Omental fat pad (tissue), 4 donors: ENCODE data around the gene LRR1. TPM values are rescaled to one million over a fixed set of nuclear protein-coding genes. Genes with fewer than 3 reads are reported as not detected.
"Not testable (repeated sequence)": the region's sequence is repeated elsewhere in the genome, so short reads cannot be mapped to it uniquely, and the experiment has no call there.

ENCODE experiments used
- ATAC-seq: fragments of 150-250 bp; one replicate; pipeline ENCODE4 v1.9.1; 2016; ENCODE audit warnings: mild to moderate bottlenecking, moderate library complexity; ENCODE audit not compliant: low FRiP score
- DNase-seq: peaks from one replicate; pipeline ENCODE4 v3.0.0-alpha.2; 2019; ENCODE audit warnings: low spot score
- total RNA-seq, 4 donors: library from RNA; depleted of rRNA; stranded (reverse); fragments of >200 nt; gene quantifications; one replicate each; pipeline ENCODE4 v1.1.0, GENCODE V29; 2016
- TF ChIP-seq, protein P1 (sequence below), 3 donors: fragments of 450-650 bp; IDR thresholded peaks; one replicate each; pipeline ENCODE4 v1.5.1; 2016 to 2017; ENCODE audit warnings: antibody characterized with exemption in 3 of 3, mild to moderate bottlenecking in 3 of 3, moderate library complexity in 2 of 3

Gene LRR1
- total RNA-seq, 4 donors from 2014 or later = 5.0 to 15.6 (median 8.1) TPM

- TF ChIP-seq, protein P1, sequence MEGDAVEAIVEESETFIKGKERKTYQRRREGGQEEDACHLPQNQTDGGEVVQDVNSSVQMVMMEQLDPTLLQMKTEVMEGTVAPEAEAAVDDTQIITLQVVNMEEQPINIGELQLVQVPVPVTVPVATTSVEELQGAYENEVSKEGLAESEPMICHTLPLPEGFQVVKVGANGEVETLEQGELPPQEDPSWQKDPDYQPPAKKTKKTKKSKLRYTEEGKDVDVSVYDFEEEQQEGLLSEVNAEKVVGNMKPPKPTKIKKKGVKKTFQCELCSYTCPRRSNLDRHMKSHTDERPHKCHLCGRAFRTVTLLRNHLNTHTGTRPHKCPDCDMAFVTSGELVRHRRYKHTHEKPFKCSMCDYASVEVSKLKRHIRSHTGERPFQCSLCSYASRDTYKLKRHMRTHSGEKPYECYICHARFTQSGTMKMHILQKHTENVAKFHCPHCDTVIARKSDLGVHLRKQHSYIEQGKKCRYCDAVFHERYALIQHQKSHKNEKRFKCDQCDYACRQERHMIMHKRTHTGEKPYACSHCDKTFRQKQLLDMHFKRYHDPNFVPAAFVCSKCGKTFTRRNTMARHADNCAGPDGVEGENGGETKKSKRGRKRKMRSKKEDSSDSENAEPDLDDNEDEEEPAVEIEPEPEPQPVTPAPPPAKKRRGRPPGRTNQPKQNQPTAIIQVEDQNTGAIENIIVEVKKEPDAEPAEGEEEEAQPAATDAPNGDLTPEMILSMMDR (IDR thresholded peaks at IDR 0.05) = no peak
- no peak for DNase-seq
- ATAC-seq = no peak
These were observed 17.3 kb upstream of the LRR1 start for GRCh38 chr14:49581209-49582112.

GRCh38 chr14:49582113-49582977 is 16.4 kb upstream of the LRR1 start:
- ATAC-seq = no peak

DNA sequence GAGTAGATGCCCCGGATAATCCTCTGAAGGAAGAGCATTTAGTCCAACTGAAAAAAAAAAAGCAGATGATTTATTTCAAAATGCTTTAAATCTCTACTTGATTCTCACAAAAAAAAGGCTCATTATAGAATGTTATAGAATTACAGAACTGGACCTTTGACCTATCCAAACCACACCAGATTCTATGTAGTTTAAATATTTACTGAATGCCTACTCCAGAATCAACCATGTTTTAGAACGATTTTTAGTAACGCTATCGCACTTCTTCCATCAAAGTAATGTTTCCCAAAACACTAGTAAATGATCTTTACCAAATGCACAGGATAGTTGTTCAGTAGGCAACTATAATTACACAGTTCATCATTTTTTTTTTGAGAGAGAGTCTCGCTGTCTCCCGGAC is 15.1 kb upstream of the LRR1 start:
- TF ChIP-seq, protein P1 (IDR thresholded peaks at IDR 0.05) = no peak
- DNase-seq = no peak
- no peak for ATAC-seq

More at GRCh38 chr14:49582113-49582977, 16.4 kb upstream of the LRR1 start:
- DNase-seq = no peak
- TF ChIP-seq, protein P1 (IDR thresholded peaks at IDR 0.05) = no peak

- no peak for ATAC-seq
- DNase-seq = no peak
- TF ChIP-seq, protein P1 (IDR thresholded peaks at IDR 0.05) = no peak
These were observed 14.7 kb upstream of the LRR1 start for GRCh38 chr14:49584058-49584457.

- ATAC-seq, DNase-seq: not testable (repeated sequence)
These were observed 13.6 kb upstream of the LRR1 start for GRCh38 chr14:49584981-49585640.

- TF ChIP-seq, protein P1 (IDR thresholded peaks at IDR 0.05) = no peak
- ATAC-seq (peak; percentile 99), DNase-seq (peak; percentile 96)
These were observed 12.7 kb upstream of the LRR1 start, which contains the start of gene RPS29 for GRCh38 chr14:49585803-49586672. Gene RPS29 (minus strand): TSS chr14:49586380. CDS start chr14:49586346, 34 bp downstream.
